ENCODE measurements around the gene SDCCAG8.

DNA sequence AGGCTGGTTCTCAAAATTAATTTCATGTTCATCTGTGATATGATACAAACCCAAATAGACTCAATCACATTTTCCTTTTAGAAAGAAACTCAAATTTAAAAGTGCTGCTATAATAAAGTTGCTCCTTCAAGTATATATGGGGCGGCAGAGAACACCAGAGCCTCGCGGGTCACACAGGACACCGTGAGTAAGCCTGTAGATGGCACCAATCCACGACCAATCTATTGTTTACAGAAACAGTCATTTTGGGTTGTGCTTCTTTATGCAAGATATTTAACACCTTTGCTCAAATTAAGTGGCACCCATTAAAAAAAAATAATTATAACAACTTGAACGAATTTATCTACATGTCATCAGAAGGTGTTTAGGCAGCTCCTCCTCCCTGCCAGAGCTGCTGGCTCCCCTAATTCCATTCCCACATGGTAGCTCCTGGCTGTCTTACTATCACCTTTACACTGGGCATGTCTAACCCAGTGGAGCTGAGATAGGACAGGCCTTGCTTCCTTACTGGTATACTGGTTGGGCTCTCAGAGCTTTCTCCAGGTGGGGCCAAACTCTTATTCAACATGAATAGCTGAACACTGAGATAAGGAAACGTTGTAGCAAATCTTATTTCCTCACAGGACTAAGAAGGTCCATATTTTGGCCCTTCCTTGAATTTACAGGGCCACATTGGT, 287.0 kb downstream of the SDCCAG8 start:
- TF ChIP-seq, protein P1, sequence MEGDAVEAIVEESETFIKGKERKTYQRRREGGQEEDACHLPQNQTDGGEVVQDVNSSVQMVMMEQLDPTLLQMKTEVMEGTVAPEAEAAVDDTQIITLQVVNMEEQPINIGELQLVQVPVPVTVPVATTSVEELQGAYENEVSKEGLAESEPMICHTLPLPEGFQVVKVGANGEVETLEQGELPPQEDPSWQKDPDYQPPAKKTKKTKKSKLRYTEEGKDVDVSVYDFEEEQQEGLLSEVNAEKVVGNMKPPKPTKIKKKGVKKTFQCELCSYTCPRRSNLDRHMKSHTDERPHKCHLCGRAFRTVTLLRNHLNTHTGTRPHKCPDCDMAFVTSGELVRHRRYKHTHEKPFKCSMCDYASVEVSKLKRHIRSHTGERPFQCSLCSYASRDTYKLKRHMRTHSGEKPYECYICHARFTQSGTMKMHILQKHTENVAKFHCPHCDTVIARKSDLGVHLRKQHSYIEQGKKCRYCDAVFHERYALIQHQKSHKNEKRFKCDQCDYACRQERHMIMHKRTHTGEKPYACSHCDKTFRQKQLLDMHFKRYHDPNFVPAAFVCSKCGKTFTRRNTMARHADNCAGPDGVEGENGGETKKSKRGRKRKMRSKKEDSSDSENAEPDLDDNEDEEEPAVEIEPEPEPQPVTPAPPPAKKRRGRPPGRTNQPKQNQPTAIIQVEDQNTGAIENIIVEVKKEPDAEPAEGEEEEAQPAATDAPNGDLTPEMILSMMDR (IDR thresholded peaks at IDR 0.05) = no peak
- TF ChIP-seq POLR2AphosphoS5 (IDR thresholded peaks at IDR 0.05) (no peak), POLR2A (IDR thresholded peaks at IDR 0.05) (no peak)

All from suprapubic skin (tissue), 4 donors.